OCI-LY7 (cell line): Measurements from ENCODE around the gene CARD11.

Source experiments
- EZH2phosphoT487 ChIP-seq: fragments of 200-600 bp; sonication (generic); IDR thresholded peaks from 2 replicates; pipeline ENCODE4 v1.6.1; 2018; ENCODE audit warnings: low read depth, borderline replicate concordance, mild to moderate bottlenecking, mixed run types, antibody characterized with exemption, low read length, moderate library complexity, mixed read lengths
- TF ChIP-seq, protein P1 (sequence below): fragments of 200-600 bp; sonication (generic); conservative IDR thresholded peaks from 2 replicates; pipeline ENCODE4 v1.5.1; 2014; ENCODE audit warnings: mild to moderate bottlenecking, antibody characterized with exemption, low read length, moderate library complexity, mixed read lengths

DNA sequence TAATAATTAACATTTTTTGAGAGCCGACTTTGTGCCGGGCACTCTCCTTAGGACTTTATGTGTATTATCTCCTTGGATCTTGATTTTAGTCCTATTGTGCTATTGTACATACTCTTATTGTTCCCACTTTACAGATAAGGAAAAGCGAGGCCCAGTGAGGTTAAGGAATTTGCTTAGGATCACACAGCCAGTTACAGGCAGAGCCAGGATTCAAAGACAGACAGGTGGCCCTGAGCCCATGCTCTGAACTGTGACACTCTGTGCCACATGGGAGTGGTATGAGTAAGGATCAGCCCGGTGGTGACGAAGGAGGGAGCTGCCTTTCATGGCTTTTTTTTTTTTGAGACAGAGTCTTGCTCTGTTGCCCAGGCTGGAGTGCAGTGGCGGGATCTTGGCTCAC lies 183.7 kb downstream of the CARD11 start:
- TF ChIP-seq, protein P1, sequence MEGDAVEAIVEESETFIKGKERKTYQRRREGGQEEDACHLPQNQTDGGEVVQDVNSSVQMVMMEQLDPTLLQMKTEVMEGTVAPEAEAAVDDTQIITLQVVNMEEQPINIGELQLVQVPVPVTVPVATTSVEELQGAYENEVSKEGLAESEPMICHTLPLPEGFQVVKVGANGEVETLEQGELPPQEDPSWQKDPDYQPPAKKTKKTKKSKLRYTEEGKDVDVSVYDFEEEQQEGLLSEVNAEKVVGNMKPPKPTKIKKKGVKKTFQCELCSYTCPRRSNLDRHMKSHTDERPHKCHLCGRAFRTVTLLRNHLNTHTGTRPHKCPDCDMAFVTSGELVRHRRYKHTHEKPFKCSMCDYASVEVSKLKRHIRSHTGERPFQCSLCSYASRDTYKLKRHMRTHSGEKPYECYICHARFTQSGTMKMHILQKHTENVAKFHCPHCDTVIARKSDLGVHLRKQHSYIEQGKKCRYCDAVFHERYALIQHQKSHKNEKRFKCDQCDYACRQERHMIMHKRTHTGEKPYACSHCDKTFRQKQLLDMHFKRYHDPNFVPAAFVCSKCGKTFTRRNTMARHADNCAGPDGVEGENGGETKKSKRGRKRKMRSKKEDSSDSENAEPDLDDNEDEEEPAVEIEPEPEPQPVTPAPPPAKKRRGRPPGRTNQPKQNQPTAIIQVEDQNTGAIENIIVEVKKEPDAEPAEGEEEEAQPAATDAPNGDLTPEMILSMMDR, result no peak
- TF ChIP-seq EZH2phosphoT487, result no peak
